H9 (cell line): Measurements from ENCODE around the gene HUNK. TPM values are rescaled to one million over a fixed set of nuclear protein-coding genes. Genes with fewer than 3 reads are reported as not detected.

Source experiments
- DNase-seq: peaks from one replicate; pipeline ENCODE4 v3.0.0-alpha.2; 2017
- H2AFZ ChIP-seq: one replicate; pipeline ENCODE4 v1.6.1; 2013; ENCODE audit warnings: mild to moderate bottlenecking, low read length, control low read depth, moderate library complexity
- H2AK5ac ChIP-seq: 2 replicates; pipeline ENCODE4 v1.6.1; 2013; ENCODE audit warnings: low read length, control low read depth, mixed read lengths; ENCODE audit not compliant: insufficient read length
- H2BK120ac ChIP-seq: one replicate; pipeline ENCODE4 v1.6.1; 2013; ENCODE audit warnings: low read depth, mild to moderate bottlenecking, low read length, control low read depth, inconsistent platforms; ENCODE audit not compliant: poor library complexity, severe bottlenecking
- H2BK12ac ChIP-seq: 2 replicates; pipeline ENCODE4 v1.6.1; 2013; ENCODE audit warnings: low read length, control low read depth, mixed read lengths, low read depth; ENCODE audit not compliant: insufficient read length
- H2BK15ac ChIP-seq: 2 replicates; pipeline ENCODE4 v1.6.1; 2013; ENCODE audit warnings: low read depth, low read length, control low read depth
- H2BK20ac ChIP-seq: one replicate; pipeline ENCODE4 v1.6.1; 2013; ENCODE audit warnings: low read depth, mild to moderate bottlenecking, low read length, control low read depth, inconsistent platforms; ENCODE audit not compliant: poor library complexity, severe bottlenecking
- H2BK5ac ChIP-seq: 2 replicates; pipeline ENCODE4 v1.6.1; 2013; ENCODE audit warnings: low read length, control low read depth, mixed read lengths; ENCODE audit not compliant: insufficient read length
- H3K14ac ChIP-seq: 2 replicates; pipeline ENCODE4 v1.6.1; 2013; ENCODE audit warnings: low read length, control low read depth; ENCODE audit not compliant: insufficient read depth
- H3K18ac ChIP-seq: 2 replicates; pipeline ENCODE4 v1.6.1; 2013; ENCODE audit warnings: low read depth, mild to moderate bottlenecking, mixed read lengths, low read length, control low read depth; ENCODE audit not compliant: insufficient read length
- H3K23ac ChIP-seq: 2 replicates; pipeline ENCODE4 v1.6.1; 2013; ENCODE audit warnings: low read length, control low read depth, mixed read lengths, low read depth; ENCODE audit not compliant: insufficient read length
- H3K23me2 ChIP-seq: 2 replicates; pipeline ENCODE4 v1.6.1; 2013; ENCODE audit warnings: low read depth, mild to moderate bottlenecking, mixed read lengths, low read length, control low read depth; ENCODE audit not compliant: insufficient read length, poor library complexity, severe bottlenecking
- H3K27ac ChIP-seq: 2 replicates; pipeline ENCODE4 v1.5.1; 2013; ENCODE audit warnings: low read length, control low read depth, mixed read lengths, low read depth; ENCODE audit not compliant: insufficient read length
- H3K27me3 ChIP-seq: 2 replicates; pipeline ENCODE4 v1.6.1; 2013; ENCODE audit warnings: low read length, control low read depth, inconsistent platforms; ENCODE audit not compliant: insufficient read depth
- H3K4ac ChIP-seq: 2 replicates; pipeline ENCODE4 v1.6.1; 2013; ENCODE audit warnings: low read depth, mild to moderate bottlenecking, control low read depth, inconsistent platforms, low read length, moderate library complexity
- H3K4me1 ChIP-seq: 2 replicates; pipeline ENCODE4 v1.6.1; 2013; ENCODE audit warnings: low read length, control low read depth, inconsistent platforms; ENCODE audit not compliant: insufficient read depth
- H3K4me2 ChIP-seq: 2 replicates; pipeline ENCODE4 v1.6.1; 2013; ENCODE audit warnings: low read length, control low read depth, mixed read lengths; ENCODE audit not compliant: insufficient read length, insufficient read depth
- H3K56ac ChIP-seq: 2 replicates; pipeline ENCODE4 v1.6.1; 2013; ENCODE audit warnings: low read depth, mild to moderate bottlenecking, mixed read lengths, low read length, control low read depth; ENCODE audit not compliant: insufficient read length
- H3K79me1 ChIP-seq: 2 replicates; pipeline ENCODE4 v1.6.1; 2013; ENCODE audit warnings: low read depth, mild to moderate bottlenecking, moderate library complexity, low read length, control low read depth, inconsistent platforms; ENCODE audit not compliant: insufficient read depth, poor library complexity, severe bottlenecking
- H3K79me2 ChIP-seq: 2 replicates; pipeline ENCODE4 v1.6.1; 2013; ENCODE audit warnings: low read length, control low read depth, inconsistent platforms; ENCODE audit not compliant: insufficient read depth
- H3K9ac ChIP-seq: 2 replicates; pipeline ENCODE4 v1.6.1; 2013; ENCODE audit warnings: low read length, control low read depth, mixed read lengths; ENCODE audit not compliant: insufficient read length; ENCODE audit errors: extremely low read depth
- H3K9me3 ChIP-seq: one replicate; pipeline ENCODE4 v1.6.1; 2013; ENCODE audit warnings: low read depth, low read length, inconsistent platforms; ENCODE audit not compliant: control insufficient read depth
- H3T11ph ChIP-seq: one replicate; pipeline ENCODE4 v1.6.1; 2013; ENCODE audit warnings: mild to moderate bottlenecking, low read length, control low read depth, inconsistent platforms
- H4K20me1 ChIP-seq: one replicate; pipeline ENCODE4 v1.6.1; 2013; ENCODE audit not compliant: control insufficient read depth, insufficient read length, insufficient read depth
- H4K5ac ChIP-seq: 2 replicates; pipeline ENCODE4 v1.6.1; 2013; ENCODE audit warnings: low read depth, mild to moderate bottlenecking, mixed read lengths, low read length, control low read depth; ENCODE audit not compliant: insufficient read length
- H4K8ac ChIP-seq: replicated peaks from 2 replicates; pipeline ENCODE4 v1.6.1; 2013; ENCODE audit warnings: low read length, control low read depth, mixed read lengths, low read depth; ENCODE audit not compliant: insufficient read length
- H4K91ac ChIP-seq: 2 replicates; pipeline ENCODE4 v1.6.1; 2013; ENCODE audit warnings: low read depth, mild to moderate bottlenecking, moderate library complexity, mixed read lengths, low read length, control low read depth; ENCODE audit not compliant: insufficient read length
- H3K27ac Mint-ChIP-seq, 3 experiments: 2 replicates in 2 of 3; 3 replicates in 1 of 3; pipeline ENCODE4 v1.8.0; 2020 to 2021; ENCODE audit warnings: mixed read lengths in 3 of 3, mild to moderate bottlenecking in 1 of 3, moderate library complexity in 1 of 3
- H3K27me3 Mint-ChIP-seq: 2 replicates; pipeline ENCODE4 v1.8.0; 2021; ENCODE audit warnings: low read depth, mild to moderate bottlenecking, moderate library complexity, mixed read lengths
- H3K36me3 Mint-ChIP-seq, 3 experiments: 2 replicates in 2 of 3; 3 replicates in 1 of 3; pipeline ENCODE4 v1.8.0; 2020 to 2021; ENCODE audit warnings: low read depth in 3 of 3, mixed read lengths in 3 of 3; ENCODE audit not compliant: insufficient read depth in 1 of 3
- H3K4me1 Mint-ChIP-seq, 2 experiments: 2 replicates each; pipeline ENCODE4 v1.8.0; 2020; ENCODE audit warnings: mixed read lengths in 2 of 2
- H3K4me3 Mint-ChIP-seq, 2 experiments: 2 replicates in 1 of 2; 3 replicates in 1 of 2; pipeline ENCODE4 v1.8.0; 2020 to 2021; ENCODE audit warnings: mild to moderate bottlenecking in 2 of 2, mixed read lengths in 2 of 2, moderate library complexity in 1 of 2
- H3K9me3 Mint-ChIP-seq, 2 experiments: 2 replicates in 1 of 2; 3 replicates in 1 of 2; pipeline ENCODE4 v1.8.0; 2020; ENCODE audit warnings: mild to moderate bottlenecking in 2 of 2, mixed read lengths in 2 of 2, moderate library complexity in 1 of 2
- CTCF ChIP-seq: fragments of 200-600 bp; sonication (generic); conservative IDR thresholded peaks from 3 replicates; pipeline ENCODE4 v1.8.0; 2021; ENCODE audit warnings: antibody characterized with exemption, mild to moderate bottlenecking
- WGBS: extraction: QIAGEN DNeasy Blood & Tissue Kit; methylation state at CpG from one replicate; pipeline ENCODE4 v1.1.7; 2013; ENCODE audit warnings: missing lambda C conversion rate, low lambda C conversion rate, mixed read lengths; ENCODE audit not compliant: insufficient read length; ENCODE audit errors: extremely low coverage; 5-methylcytosine and 5-hydroxymethylcytosine counted together
- total RNA-seq: library from RNA; stranded (reverse); gene quantifications from 2 replicates; pipeline ENCODE4 v1.2.1, GENCODE V29; 2021

Gene HUNK
- total RNA-seq, 1 experiment from 2014 or later = 5.8 TPM

GRCh38 chr21:32034850-32035249 lies 162.0 kb downstream of the HUNK start:
- Histone ChIP-seq H2BK5ac (no peak overlapping the region), H3K23me2 (no peaks in the 10 kb centered on the region), H3K14ac (no peak overlapping the region), H3K9ac (no peak overlapping the region), H4K91ac (no peak overlapping the region), H4K8ac (no peak overlapping the region), H2AK5ac (no peak overlapping the region), H2BK15ac (no peak overlapping the region), H2AFZ (no peak overlapping the region), H3K9me3 (no peaks in the 10 kb centered on the region), H4K5ac (no peak overlapping the region), H3K23ac (no peak overlapping the region), H3K4me1 (no peaks in the 10 kb centered on the region), H2BK20ac (no peak overlapping the region), H3K4ac (no peak overlapping the region), H3K79me2 (no peaks in the 10 kb centered on the region), H3K79me1 (no peaks in the 10 kb centered on the region), H3K18ac (no peak overlapping the region), H3T11ph (no peak overlapping the region), H3K56ac (no peak overlapping the region), H3K27me3 (no peaks in the 10 kb centered on the region), H4K20me1 (no peaks in the 10 kb centered on the region), H3K4me2 (no peak overlapping the region), H2BK120ac (no peak overlapping the region), H2BK12ac (no peak overlapping the region), H3K27ac (no peak overlapping the region)
- H3K4me1 Mint-ChIP-seq = no peaks in the 10 kb centered on the region
- H3K9me3 Mint-ChIP-seq = peaks cover 5 to 7% of the 10 kb centered on the region in 2 experiments; a peak in 4 of 5 replicates
- no peak overlapping the region for H3K27ac Mint-ChIP-seq
- no peak for TF ChIP-seq CTCF
- DNase-seq = no peak
- no CpG with 5 or more reads among the region's 5 CpGs for WGBS
- H3K36me3 Mint-ChIP-seq = peaks cover 4 to 6% (median 6%) of the 10 kb centered on the region in 3 experiments; a peak in 6 of 7 replicates
- H3K27me3 Mint-ChIP-seq = peaks cover 6% of the 10 kb centered on the region; the same call in 1 of the 2 replicates
- no peak overlapping the region for H3K4me3 Mint-ChIP-seq
